Measurements from ENCODE around the gene RSPO1. TPM values are rescaled to one million over a fixed set of nuclear protein-coding genes. Genes with fewer than 3 reads are reported as not detected.

RSPO1 gene
- total RNA-seq, 1 donor from 2014 or later = not detected

DNA sequence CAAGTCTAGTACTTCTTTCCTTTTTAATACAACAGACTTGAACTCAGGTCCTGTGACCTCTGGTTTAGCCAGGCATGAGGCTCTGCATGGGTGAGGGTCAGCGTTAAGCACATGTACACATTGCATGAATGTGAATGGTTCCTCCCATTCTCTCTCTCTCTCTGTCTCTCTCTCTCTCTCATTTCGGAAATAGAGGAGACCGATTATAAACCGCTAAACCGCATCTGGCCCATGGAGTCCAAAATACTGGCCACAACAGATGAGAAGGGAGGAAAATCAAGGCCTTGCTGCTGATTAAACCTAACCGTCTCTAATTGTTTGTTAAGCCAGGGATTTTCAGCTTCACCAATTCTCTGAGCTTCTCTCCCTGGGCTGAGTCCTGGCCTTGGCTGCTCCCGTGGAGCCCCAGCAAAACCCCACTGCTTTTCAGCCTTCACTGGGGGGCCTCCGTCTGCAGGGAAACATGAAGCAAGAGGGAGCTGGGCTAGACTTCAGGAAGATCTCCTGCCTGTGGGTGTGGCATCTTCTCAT lies 6.6 kb downstream of the RSPO1 start:
- H3K9me3 ChIP-seq (ENCODE audit: insufficient read depth, low read depth, low read length) = no peaks in the 10 kb centered on the region
- no peaks in the 10 kb centered on the region for H3K36me3 ChIP-seq (ENCODE audit: insufficient read depth, low read length)
- H3K27ac Mint-ChIP-seq (ENCODE audit: unreplicated experiment) = no peak overlapping the region
- no peaks in the 10 kb centered on the region for H3K4me1 ChIP-seq (ENCODE audit: insufficient read depth, low read length)
- no peaks in the 10 kb centered on the region for H3K4me1 Mint-ChIP-seq (ENCODE audit: low read depth, unreplicated experiment)
- DNase-seq (ENCODE audit: low read depth) = no peak
- no peak overlapping the region for H2AFZ ChIP-seq (ENCODE audit: low read depth, low read length)
- H3K27me3 Mint-ChIP-seq (ENCODE audit: low read depth, unreplicated experiment) = peaks cover 85% of the 10 kb centered on the region
- no peaks in the 10 kb centered on the region for H3K79me2 ChIP-seq (ENCODE audit: insufficient read depth, low read length)
- no peak for FAIRE-seq
- no peak overlapping the region for H3K9ac ChIP-seq (ENCODE audit: low read length)
- H4K20me1 ChIP-seq (ENCODE audit: insufficient read depth, low read length) = no peaks in the 10 kb centered on the region
- TF ChIP-seq, protein P1, sequence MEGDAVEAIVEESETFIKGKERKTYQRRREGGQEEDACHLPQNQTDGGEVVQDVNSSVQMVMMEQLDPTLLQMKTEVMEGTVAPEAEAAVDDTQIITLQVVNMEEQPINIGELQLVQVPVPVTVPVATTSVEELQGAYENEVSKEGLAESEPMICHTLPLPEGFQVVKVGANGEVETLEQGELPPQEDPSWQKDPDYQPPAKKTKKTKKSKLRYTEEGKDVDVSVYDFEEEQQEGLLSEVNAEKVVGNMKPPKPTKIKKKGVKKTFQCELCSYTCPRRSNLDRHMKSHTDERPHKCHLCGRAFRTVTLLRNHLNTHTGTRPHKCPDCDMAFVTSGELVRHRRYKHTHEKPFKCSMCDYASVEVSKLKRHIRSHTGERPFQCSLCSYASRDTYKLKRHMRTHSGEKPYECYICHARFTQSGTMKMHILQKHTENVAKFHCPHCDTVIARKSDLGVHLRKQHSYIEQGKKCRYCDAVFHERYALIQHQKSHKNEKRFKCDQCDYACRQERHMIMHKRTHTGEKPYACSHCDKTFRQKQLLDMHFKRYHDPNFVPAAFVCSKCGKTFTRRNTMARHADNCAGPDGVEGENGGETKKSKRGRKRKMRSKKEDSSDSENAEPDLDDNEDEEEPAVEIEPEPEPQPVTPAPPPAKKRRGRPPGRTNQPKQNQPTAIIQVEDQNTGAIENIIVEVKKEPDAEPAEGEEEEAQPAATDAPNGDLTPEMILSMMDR (IDR thresholded peaks at IDR 0.05; ENCODE audit: insufficient read depth, low read depth, low read length) = no peak
- no peak for TF ChIP-seq EZH2 (IDR thresholded peaks at IDR 0.05; ENCODE audit: insufficient read depth, low read length)
- no peak overlapping the region for H3K4me2 ChIP-seq (ENCODE audit: low read length)
- peaks cover 2% of the 10 kb centered on the region for H3K9me3 Mint-ChIP-seq (ENCODE audit: unreplicated experiment)
- H3K4me3 ChIP-seq (ENCODE audit: insufficient read depth, low read depth, low read length) = no peak overlapping the region
- H3K4me3 Mint-ChIP-seq (ENCODE audit: unreplicated experiment) = no peak overlapping the region
- peaks cover 2% of the 10 kb centered on the region for H3K36me3 Mint-ChIP-seq (ENCODE audit: low read depth, unreplicated experiment)
- H3K27ac ChIP-seq (ENCODE audit: low read depth, low read length) = no peak overlapping the region
- peaks cover 55% of the 10 kb centered on the region for H3K27me3 ChIP-seq (ENCODE audit: insufficient read depth, low read length)

DNA sequence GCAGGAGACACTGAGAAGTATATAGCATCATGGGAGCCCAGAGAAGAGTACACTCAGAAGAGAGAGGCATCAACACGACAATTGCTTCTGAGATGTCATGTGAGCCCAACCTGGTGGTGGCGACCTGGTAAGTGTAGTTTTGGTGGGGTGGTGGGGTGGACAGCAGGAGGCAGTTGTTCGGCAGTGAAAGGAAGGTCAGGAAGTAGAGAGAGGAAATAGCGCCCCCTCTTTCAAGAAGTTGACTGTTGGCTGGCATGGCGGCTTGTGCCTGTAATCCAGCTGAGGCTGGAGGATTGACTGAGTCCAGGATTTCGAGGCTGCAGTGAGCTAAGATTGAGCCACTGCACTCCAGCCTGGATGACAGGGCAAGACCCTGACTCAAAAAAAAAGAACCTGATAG lies 12.6 kb downstream of the RSPO1 start:
- Mint-ChIP-seq H3K9me3 (ENCODE audit: unreplicated experiment) (peaks cover 1% of the 10 kb centered on the region), H3K27me3 (ENCODE audit: low read depth, unreplicated experiment) (peaks cover 46% of the 10 kb centered on the region), H3K27ac (ENCODE audit: unreplicated experiment) (no peak overlapping the region), H3K4me3 (ENCODE audit: unreplicated experiment) (no peak overlapping the region), H3K4me1 (ENCODE audit: low read depth, unreplicated experiment) (no peaks in the 10 kb centered on the region), H3K36me3 (ENCODE audit: low read depth, unreplicated experiment) (peaks cover 2% of the 10 kb centered on the region)
- Histone ChIP-seq H3K4me1 (ENCODE audit: insufficient read depth, low read length) (no peaks in the 10 kb centered on the region), H3K27ac (ENCODE audit: low read depth, low read length) (no peak overlapping the region), H3K27me3 (ENCODE audit: insufficient read depth, low read length) (peaks cover 19% of the 10 kb centered on the region), H3K9me3 (ENCODE audit: insufficient read depth, low read depth, low read length) (no peaks in the 10 kb centered on the region), H3K4me3 (ENCODE audit: insufficient read depth, low read depth, low read length) (no peak overlapping the region), H3K79me2 (ENCODE audit: insufficient read depth, low read length) (no peaks in the 10 kb centered on the region), H3K9ac (ENCODE audit: low read length) (no peak overlapping the region), H4K20me1 (ENCODE audit: insufficient read depth, low read length) (no peaks in the 10 kb centered on the region), H3K36me3 (ENCODE audit: insufficient read depth, low read length) (no peaks in the 10 kb centered on the region), H3K4me2 (ENCODE audit: low read length) (no peak overlapping the region), H2AFZ (ENCODE audit: low read depth, low read length) (no peak overlapping the region)
- TF ChIP-seq, protein P1 (IDR thresholded peaks at IDR 0.05; ENCODE audit: insufficient read depth, low read depth, low read length) = no peak
- no peak for TF ChIP-seq EZH2 (IDR thresholded peaks at IDR 0.05; ENCODE audit: insufficient read depth, low read length)
- DNase-seq (ENCODE audit: low read depth) (no peak), FAIRE-seq (no peak)

DNA sequence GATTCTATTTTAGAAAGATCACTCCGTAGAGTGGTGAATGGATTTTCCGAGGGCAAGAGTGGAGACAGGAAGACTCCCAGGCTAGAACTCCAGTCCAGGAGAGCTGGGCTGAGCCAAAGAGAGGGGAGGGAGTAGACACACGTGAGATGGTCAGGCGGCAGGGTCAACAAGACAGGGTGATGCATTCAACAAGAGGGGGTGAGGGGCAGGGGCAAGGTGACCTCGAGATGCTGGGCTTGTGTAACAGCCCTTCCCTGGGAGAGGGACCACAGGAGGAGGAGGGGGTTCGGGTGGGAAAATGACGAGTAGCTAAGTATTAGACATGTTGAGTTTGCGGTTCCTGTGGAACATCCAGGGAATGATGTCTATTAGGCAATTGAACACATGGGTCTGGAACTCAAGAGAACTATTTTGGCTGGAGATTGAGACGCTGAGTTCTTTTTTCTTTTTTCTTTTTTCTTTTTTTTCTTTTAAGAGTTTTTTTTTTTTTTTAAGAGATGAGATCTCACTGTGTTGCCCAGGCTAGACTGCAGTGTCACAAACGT lies 13.3 kb downstream of the RSPO1 start:
- H3K36me3 ChIP-seq (ENCODE audit: insufficient read depth, low read length) = no peaks in the 10 kb centered on the region
- no peak overlapping the region for H3K9ac ChIP-seq (ENCODE audit: low read length)
- no peak overlapping the region for H3K4me2 ChIP-seq (ENCODE audit: low read length)
- H3K9me3 ChIP-seq (ENCODE audit: insufficient read depth, low read depth, low read length) = no peaks in the 10 kb centered on the region
- peaks cover 46% of the 10 kb centered on the region for H3K27me3 Mint-ChIP-seq (ENCODE audit: low read depth, unreplicated experiment)
- H3K9me3 Mint-ChIP-seq (ENCODE audit: unreplicated experiment) = peaks cover 1% of the 10 kb centered on the region
- no peak overlapping the region for H3K27ac ChIP-seq (ENCODE audit: low read depth, low read length)
- H3K4me3 ChIP-seq (ENCODE audit: insufficient read depth, low read depth, low read length) = no peak overlapping the region
- H3K4me1 Mint-ChIP-seq (ENCODE audit: low read depth, unreplicated experiment) = no peaks in the 10 kb centered on the region
- H4K20me1 ChIP-seq (ENCODE audit: insufficient read depth, low read length) = no peaks in the 10 kb centered on the region
- no peak overlapping the region for H3K4me3 Mint-ChIP-seq (ENCODE audit: unreplicated experiment)
- H3K4me1 ChIP-seq (ENCODE audit: insufficient read depth, low read length) = no peaks in the 10 kb centered on the region
- no peaks in the 10 kb centered on the region for H3K79me2 ChIP-seq (ENCODE audit: insufficient read depth, low read length)
- DNase-seq (ENCODE audit: low read depth) (no peak), FAIRE-seq (no peak)
- H3K27me3 ChIP-seq (ENCODE audit: insufficient read depth, low read length) = peaks cover 13% of the 10 kb centered on the region
- peaks cover 2% of the 10 kb centered on the region for H3K36me3 Mint-ChIP-seq (ENCODE audit: low read depth, unreplicated experiment)
- no peak for TF ChIP-seq EZH2 (IDR thresholded peaks at IDR 0.05; ENCODE audit: insufficient read depth, low read length)
- TF ChIP-seq, protein P1 (IDR thresholded peaks at IDR 0.05; ENCODE audit: insufficient read depth, low read depth, low read length) = no peak
- no peak overlapping the region for H3K27ac Mint-ChIP-seq (ENCODE audit: unreplicated experiment)
- H2AFZ ChIP-seq (ENCODE audit: low read depth, low read length) = no peak overlapping the region

Data from astrocyte (in vitro differentiated cells and primary cell).